GM12873 (cell line): Measurements from ENCODE around the gene JMY.

Experiments
- CTCF ChIP-seq: IDR thresholded peaks from 2 replicates; pipeline ENCODE4 v1.5.1; 2012; ENCODE audit warnings: low read depth, mild to moderate bottlenecking, moderate library complexity, low read length, control low read depth; ENCODE audit not compliant: insufficient read depth; ENCODE audit errors: missing control alignments

The JMY gene

GRCh38 chr5:79329453-79329852 is 93.5 kb downstream of the JMY start:
- no peak for TF ChIP-seq CTCF

GRCh38 chr5:79330071-79330470 is 94.1 kb downstream of the JMY start:
- TF ChIP-seq CTCF, result no peak

GRCh38 chr5:79333852-79334557 is 98.1 kb downstream of the JMY start:
- no peak for TF ChIP-seq CTCF

- TF ChIP-seq CTCF, result no peak
Observed at GRCh38 chr5:79346420-79346824, 110.5 kb downstream of the JMY start.

- no peak for TF ChIP-seq CTCF
Observed at GRCh38 chr5:79349047-79349446, 113.1 kb downstream of the JMY start.

- TF ChIP-seq CTCF, result no peak
Observed at GRCh38 chr5:79349881-79350280, 114.0 kb downstream of the JMY start.

GRCh38 chr5:79357398-79357797 is 121.5 kb downstream of the JMY start:
- TF ChIP-seq CTCF, result no peak
